ENCODE data around the gene RAPGEF1. TPM values are rescaled to one million over a fixed set of nuclear protein-coding genes. Genes with fewer than 3 reads are reported as not detected.

RAPGEF1 gene
- total and polyA plus RNA-seq, 2 of the 13 experiments (the other 11 are each of a cell fraction or from before 2014, with no cell fraction given): 21.2 to 38.9 TPM

DNA sequence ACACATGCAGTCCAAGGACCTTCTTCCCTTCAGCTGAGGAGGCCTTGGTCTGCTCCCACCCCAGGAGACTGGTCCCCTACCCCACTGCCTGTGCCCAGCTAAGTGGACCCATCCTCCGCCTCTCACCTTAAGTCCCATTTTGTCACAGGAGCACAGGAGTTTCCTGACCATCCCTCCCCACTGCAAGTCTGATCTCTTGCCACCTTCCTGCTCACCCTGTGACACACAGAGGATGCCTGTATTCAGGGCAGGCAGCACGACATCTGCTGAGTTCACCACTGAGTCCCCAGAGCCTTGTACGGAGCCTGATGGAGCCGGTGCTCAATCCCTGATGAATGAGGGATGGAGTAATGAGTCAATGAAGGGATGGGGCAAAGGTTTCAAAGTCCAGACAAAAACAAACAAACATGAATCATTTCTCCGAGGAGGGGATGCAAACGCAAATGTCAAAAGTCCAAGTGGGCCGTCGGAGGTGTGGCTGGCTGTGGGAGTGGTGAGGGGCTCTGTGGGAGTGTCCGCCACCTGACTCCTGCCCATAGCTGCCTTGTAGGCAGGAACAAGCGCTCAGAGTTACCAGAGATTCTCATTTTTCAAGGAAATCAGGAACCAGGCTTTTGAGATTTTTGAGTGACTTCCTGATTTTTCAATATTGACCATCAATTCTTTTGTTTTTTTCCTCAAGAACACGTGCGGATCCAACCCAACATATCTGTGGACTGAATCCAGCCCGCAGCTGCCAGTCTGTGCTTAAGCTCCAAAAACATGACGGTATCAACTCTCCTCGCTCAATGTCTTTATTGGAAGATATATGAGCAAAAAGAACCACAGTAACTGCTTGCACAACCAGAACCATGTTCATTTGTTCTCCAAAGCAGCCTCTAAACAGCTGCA lies 4.4 kb downstream of the RAPGEF1 start:
- POLR2A ChIA-PET: interaction anchor here (0.5 to 2.0 kb wide), 9 partner anchors 10 to 174 kb away, joined by 3 to 8 read pairs (median 3); no protein-coding TSS in a partner anchor
- H4K20me1 ChIP-seq (ENCODE audit: insufficient read depth, low read length): peaks cover 14% of the 10 kb centered on the region; the same call in 1 of the 2 replicates
- H3K4me3 ChIP-seq (replicated peaks in 1 of 3; ENCODE audit: insufficient read depth in 1 of 3, low read depth in 2 of 3, low read length in 3 of 3): peak overlapping the region; percentile 4 to 43 (median 16); a peak in 4 of 6 replicates
- peak overlapping the region; percentile 66 for H3K4me2 ChIP-seq (ENCODE audit: low read depth, low read length)
- BruUV-seq (replicated peaks): no TSS peak
- CTCF ChIA-PET (ENCODE audit: low intra/inter-chr PET ratio, low total read pairs): no interaction called here
- WGBS (ENCODE audit: low lambda C conversion rate): 18% methylated on average over 14 of the region's 15 CpGs
- no peaks in the 10 kb centered on the region for H3K27me3 ChIP-seq (ENCODE audit: control insufficient read depth in 1 of 2, insufficient read depth in 2 of 2, low read length in 2 of 2)
- peak overlapping the region; percentile 42 for H3K9ac ChIP-seq (ENCODE audit: insufficient read depth, low read depth, low read length)
- H2AFZ ChIP-seq (ENCODE audit: low read length): no peak overlapping the region
- DNase-seq (ENCODE audit: low spot score) (peak; percentile 94), FAIRE-seq (peak; percentile 98), ATAC-seq (peak; percentile 84)
- H3K36me3 ChIP-seq (replicated peaks in 1 of 2; ENCODE audit: control insufficient read depth in 1 of 2, insufficient read depth in 2 of 2, low read length in 2 of 2): no peaks in the 10 kb centered on the region
- in situ Hi-C loops (cut with HindIII; ENCODE audit: extremely low pct_ligation_motif_present, low pct_unique_long_range_greater_than_20kb) (loop anchor here (10.0 to 25.0 kb wide), 2 partner anchors 81 to 348 kb away; partner anchors contain the start of gene PRRC2B), intact Hi-C loops (cut with micrococcal nuclease; ENCODE audit: unreplicated experiment) (loop anchor here (1.0 to 2.0 kb wide), 3 partner anchors 31 to 129 kb away; no protein-coding TSS in a partner anchor)
- H3K4me1 ChIP-seq (ENCODE audit: insufficient read depth, low read length): peaks cover 83% of the 10 kb centered on the region
- peak overlapping the region; percentile 60 for H3K27ac ChIP-seq (ENCODE audit: extremely low read length, insufficient read depth, low read length)
- H3K79me2 ChIP-seq (ENCODE audit: insufficient read depth, low read length): peaks cover 78% of the 10 kb centered on the region
- no peaks in the 10 kb centered on the region for H3K9me3 ChIP-seq (ENCODE audit: low read length)
- TF ChIP-seq MEF2D (CRISPR knock-in tag; IDR thresholded peaks at IDR 0.05) (peak; percentile 53; the same call in 1 of the 2 replicates), ZNF670 (CRISPR knock-in tag; IDR thresholded peaks at IDR 0.05; ENCODE audit: borderline replicate concordance) (peak; percentile 83; the same call in 1 of the 2 replicates), ZKSCAN8 (CRISPR knock-in tag; IDR thresholded peaks at IDR 0.05; ENCODE audit: borderline replicate concordance) (peak; percentile 68), XRCC5 (optimal IDR thresholded peaks at IDR 0.05; ENCODE audit: low read length) (peak; percentile 67), NFKB2 (CRISPR knock-in tag; IDR thresholded peaks at IDR 0.05; ENCODE audit: borderline replicate concordance) (peak; percentile 31; the same call in 1 of the 2 replicates), ZNF614 (CRISPR knock-in tag; IDR thresholded peaks at IDR 0.05; ENCODE audit: borderline replicate concordance) (peak; percentile 82; the same call in 1 of the 2 replicates), ZNF501 (CRISPR knock-in tag; IDR thresholded peaks at IDR 0.05) (peak; percentile 70), JUN (CRISPR knock-in tag; IDR thresholded peaks at IDR 0.05) (peak; percentile 92)
- TF ChIP-seq, protein P1, sequence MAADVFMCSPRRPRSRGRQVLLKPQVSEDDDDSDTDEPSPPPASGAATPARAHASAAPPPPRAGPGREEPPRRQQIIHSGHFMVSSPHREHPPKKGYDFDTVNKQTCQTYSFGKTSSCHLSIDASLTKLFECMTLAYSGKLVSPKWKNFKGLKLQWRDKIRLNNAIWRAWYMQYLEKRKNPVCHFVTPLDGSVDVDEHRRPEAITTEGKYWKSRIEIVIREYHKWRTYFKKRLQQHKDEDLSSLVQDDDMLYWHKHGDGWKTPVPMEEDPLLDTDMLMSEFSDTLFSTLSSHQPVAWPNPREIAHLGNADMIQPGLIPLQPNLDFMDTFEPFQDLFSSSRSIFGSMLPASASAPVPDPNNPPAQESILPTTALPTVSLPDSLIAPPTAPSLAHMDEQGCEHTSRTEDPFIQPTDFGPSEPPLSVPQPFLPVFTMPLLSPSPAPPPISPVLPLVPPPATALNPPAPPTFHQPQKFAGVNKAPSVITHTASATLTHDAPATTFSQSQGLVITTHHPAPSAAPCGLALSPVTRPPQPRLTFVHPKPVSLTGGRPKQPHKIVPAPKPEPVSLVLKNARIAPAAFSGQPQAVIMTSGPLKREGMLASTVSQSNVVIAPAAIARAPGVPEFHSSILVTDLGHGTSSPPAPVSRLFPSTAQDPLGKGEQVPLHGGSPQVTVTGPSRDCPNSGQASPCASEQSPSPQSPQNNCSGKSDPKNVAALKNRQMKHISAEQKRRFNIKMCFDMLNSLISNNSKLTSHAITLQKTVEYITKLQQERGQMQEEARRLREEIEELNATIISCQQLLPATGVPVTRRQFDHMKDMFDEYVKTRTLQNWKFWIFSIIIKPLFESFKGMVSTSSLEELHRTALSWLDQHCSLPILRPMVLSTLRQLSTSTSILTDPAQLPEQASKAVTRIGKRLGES (CRISPR knock-in tag; IDR thresholded peaks at IDR 0.05; ENCODE audit: borderline replicate concordance): no peak
- TF ChIP-seq, protein P2, sequence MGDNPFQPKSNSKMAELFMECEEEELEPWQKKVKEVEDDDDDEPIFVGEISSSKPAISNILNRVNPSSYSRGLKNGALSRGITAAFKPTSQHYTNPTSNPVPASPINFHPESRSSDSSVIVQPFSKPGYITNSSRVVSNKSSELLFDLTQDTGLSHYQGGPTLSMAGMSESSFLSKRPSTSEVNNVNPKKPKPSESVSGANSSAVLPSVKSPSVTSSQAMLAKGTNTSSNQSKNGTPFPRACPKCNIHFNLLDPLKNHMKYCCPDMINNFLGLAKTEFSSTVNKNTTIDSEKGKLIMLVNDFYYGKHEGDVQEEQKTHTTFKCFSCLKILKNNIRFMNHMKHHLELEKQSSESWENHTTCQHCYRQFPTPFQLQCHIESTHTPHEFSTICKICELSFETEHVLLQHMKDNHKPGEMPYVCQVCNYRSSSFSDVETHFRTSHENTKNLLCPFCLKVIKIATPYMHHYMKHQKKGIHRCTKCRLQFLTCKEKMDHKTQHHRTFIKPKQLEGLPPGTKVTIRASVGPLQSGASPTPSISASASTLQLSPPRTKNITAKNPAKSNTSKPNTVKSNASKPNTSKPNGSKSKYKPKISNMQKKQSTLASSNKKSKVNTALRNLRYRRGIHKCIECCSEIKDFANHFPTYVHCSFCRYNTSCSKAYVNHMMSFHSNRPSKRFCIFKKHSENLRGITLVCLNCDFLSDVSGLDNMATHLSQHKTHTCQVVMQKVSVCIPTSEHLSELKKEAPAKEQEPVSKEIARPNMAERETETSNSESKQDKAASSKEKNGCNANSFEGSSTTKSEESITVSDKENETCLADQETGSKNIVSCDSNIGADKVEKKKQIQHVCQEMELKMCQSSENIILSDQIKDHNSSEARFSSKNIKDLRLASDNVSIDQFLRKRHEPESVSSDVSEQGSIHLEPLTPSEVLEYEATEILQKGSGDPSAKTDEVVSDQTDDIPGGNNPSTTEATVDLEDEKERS (CRISPR knock-in tag; IDR thresholded peaks at IDR 0.05): peak; percentile 98
- TF ChIP-seq, protein P3, sequence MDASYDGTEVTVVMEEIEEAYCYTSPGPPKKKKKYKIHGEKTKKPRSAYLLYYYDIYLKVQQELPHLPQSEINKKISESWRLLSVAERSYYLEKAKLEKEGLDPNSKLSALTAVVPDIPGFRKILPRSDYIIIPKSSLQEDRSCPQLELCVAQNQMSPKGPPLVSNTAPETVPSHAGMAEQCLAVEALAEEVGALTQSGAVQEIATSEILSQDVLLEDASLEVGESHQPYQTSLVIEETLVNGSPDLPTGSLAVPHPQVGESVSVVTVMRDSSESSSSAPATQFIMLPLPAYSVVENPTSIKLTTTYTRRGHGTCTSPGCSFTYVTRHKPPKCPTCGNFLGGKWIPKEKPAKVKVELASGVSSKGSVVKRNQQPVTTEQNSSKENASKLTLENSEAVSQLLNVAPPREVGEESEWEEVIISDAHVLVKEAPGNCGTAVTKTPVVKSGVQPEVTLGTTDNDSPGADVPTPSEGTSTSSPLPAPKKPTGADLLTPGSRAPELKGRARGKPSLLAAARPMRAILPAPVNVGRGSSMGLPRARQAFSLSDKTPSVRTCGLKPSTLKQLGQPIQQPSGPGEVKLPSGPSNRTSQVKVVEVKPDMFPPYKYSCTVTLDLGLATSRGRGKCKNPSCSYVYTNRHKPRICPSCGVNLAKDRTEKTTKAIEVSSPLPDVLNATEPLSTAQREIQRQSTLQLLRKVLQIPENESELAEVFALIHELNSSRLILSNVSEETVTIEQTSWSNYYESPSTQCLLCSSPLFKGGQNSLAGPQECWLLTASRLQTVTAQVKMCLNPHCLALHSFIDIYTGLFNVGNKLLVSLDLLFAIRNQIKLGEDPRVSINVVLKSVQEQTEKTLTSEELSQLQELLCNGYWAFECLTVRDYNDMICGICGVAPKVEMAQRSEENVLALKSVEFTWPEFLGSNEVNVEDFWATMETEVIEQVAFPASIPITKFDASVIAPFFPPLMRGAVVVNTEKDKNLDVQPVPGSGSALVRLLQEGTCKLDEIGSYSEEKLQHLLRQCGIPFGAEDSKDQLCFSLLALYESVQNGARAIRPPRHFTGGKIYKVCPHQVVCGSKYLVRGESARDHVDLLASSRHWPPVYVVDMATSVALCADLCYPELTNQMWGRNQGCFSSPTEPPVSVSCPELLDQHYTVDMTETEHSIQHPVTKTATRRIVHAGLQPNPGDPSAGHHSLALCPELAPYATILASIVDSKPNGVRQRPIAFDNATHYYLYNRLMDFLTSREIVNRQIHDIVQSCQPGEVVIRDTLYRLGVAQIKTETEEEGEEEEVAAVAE (CRISPR knock-in tag; IDR thresholded peaks at IDR 0.05; ENCODE audit: borderline replicate concordance): peak; percentile 31; the same call in 1 of the 2 replicates
